Measurements from ENCODE around the gene TGM3.

TGM3 gene

DNA sequence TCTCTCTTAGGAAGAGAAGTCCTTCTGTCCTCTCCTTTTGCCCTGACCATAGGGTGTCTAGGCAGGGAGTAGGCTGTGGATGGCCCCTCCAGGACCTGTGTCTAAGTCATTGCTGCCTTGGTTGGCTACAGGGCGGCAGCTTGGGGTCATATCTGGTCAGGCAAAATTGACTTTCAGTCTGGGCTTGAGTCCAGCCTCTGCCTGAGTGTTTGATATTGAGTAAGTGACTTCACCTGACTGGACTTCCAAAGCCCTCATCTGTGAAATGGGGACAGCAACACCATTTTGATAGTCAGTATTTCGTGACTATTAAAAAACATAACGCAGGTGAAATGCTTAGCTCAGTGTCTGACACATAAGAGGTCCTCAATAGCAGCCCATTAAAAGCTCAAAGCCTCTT is 4.6 kb downstream of the TGM3 start:
- no peak for TF ChIP-seq SIN3A (IDR thresholded peaks at IDR 0.05; ENCODE audit: borderline replicate concordance, insufficient read depth, low read length)
- no peak for TF ChIP-seq TAF1 (IDR thresholded peaks at IDR 0.05; ENCODE audit: borderline replicate concordance, insufficient read depth, low read length)
- no peak for TF ChIP-seq FOXP2 (optimal IDR thresholded peaks at IDR 0.05; ENCODE audit: borderline replicate concordance, extremely low read depth, extremely low read length, insufficient read depth)
- TF ChIP-seq, protein P1, sequence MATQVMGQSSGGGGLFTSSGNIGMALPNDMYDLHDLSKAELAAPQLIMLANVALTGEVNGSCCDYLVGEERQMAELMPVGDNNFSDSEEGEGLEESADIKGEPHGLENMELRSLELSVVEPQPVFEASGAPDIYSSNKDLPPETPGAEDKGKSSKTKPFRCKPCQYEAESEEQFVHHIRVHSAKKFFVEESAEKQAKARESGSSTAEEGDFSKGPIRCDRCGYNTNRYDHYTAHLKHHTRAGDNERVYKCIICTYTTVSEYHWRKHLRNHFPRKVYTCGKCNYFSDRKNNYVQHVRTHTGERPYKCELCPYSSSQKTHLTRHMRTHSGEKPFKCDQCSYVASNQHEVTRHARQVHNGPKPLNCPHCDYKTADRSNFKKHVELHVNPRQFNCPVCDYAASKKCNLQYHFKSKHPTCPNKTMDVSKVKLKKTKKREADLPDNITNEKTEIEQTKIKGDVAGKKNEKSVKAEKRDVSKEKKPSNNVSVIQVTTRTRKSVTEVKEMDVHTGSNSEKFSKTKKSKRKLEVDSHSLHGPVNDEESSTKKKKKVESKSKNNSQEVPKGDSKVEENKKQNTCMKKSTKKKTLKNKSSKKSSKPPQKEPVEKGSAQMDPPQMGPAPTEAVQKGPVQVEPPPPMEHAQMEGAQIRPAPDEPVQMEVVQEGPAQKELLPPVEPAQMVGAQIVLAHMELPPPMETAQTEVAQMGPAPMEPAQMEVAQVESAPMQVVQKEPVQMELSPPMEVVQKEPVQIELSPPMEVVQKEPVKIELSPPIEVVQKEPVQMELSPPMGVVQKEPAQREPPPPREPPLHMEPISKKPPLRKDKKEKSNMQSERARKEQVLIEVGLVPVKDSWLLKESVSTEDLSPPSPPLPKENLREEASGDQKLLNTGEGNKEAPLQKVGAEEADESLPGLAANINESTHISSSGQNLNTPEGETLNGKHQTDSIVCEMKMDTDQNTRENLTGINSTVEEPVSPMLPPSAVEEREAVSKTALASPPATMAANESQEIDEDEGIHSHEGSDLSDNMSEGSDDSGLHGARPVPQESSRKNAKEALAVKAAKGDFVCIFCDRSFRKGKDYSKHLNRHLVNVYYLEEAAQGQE (IDR thresholded peaks at IDR 0.05; ENCODE audit: insufficient read depth in 1 of 2, low read depth in 2 of 2, low read length in 2 of 2): no peak
- no peak for TF ChIP-seq POLR2AphosphoS5 (IDR thresholded peaks at IDR 0.05; ENCODE audit: low read depth, low read length)

DNA sequence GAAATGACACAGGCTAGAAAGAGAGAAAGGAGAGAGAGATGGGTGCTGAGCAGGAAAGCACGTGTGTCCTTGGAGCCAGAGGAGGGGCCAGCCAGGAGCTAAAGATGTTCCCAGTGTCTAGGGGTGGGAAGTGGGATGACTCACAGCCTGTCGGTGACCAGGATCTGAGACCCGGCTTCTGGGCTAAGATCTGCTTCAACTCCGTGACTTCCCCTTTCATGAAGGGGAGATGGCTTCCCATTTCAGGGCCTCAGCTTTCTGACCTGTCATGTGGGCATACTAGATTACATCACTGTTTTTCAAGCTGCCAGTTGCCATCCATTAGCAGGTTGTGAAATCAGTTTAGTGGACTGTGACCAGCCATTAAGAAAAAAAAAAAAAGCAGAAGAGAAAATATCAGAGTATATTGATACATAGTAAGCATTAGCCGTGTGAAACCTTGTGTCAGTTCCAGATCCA is 5.4 kb downstream of the TGM3 start:
- TF ChIP-seq POLR2AphosphoS5 (IDR thresholded peaks at IDR 0.05; ENCODE audit: low read depth, low read length) (no peak), FOXP2 (optimal IDR thresholded peaks at IDR 0.05; ENCODE audit: borderline replicate concordance, extremely low read depth, extremely low read length, insufficient read depth) (no peak), SIN3A (IDR thresholded peaks at IDR 0.05; ENCODE audit: borderline replicate concordance, insufficient read depth, low read length) (no peak), TAF1 (IDR thresholded peaks at IDR 0.05; ENCODE audit: borderline replicate concordance, insufficient read depth, low read length) (no peak)
- TF ChIP-seq, protein P1 (IDR thresholded peaks at IDR 0.05; ENCODE audit: insufficient read depth in 1 of 2, low read depth in 2 of 2, low read length in 2 of 2): no peak

DNA sequence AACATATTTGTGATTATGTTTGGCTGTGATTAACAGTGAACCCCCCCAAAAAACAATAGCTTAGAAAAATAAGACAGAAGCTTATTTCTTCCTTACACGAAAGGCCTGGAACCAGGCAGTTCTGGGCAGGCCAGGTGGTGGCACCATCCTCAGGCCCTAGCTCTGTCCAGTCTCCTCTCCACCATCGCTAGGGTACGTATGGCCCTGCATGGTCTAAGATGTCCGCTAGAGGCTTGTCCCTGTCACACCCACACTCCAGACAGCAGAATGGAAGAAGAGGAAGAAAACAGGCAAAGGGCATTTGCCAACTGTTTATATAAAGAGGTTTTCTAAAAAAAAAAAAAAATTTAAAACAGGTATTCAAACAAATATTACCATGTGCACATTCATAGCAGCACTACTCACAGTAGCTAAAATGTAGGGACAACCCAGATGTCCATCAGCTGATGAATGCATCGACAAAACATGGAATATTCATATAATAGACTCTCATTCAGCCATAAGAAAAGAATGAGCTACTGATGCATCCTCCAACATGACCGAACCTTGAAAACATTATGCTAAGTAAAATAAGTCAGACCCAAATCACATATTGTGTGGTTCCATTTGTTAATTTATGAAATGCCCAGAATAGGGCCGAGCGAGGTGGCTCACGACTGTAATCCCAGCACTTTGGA is 6.7 kb downstream of the TGM3 start:
- TF ChIP-seq POLR2AphosphoS5 (IDR thresholded peaks at IDR 0.05; ENCODE audit: low read depth, low read length) (no peak), SIN3A (IDR thresholded peaks at IDR 0.05; ENCODE audit: borderline replicate concordance, insufficient read depth, low read length) (no peak), TAF1 (IDR thresholded peaks at IDR 0.05; ENCODE audit: borderline replicate concordance, insufficient read depth, low read length) (no peak), FOXP2 (optimal IDR thresholded peaks at IDR 0.05; ENCODE audit: borderline replicate concordance, extremely low read depth, extremely low read length, insufficient read depth) (no peak)
- TF ChIP-seq, protein P1 (IDR thresholded peaks at IDR 0.05; ENCODE audit: insufficient read depth in 1 of 2, low read depth in 2 of 2, low read length in 2 of 2): no peak

DNA sequence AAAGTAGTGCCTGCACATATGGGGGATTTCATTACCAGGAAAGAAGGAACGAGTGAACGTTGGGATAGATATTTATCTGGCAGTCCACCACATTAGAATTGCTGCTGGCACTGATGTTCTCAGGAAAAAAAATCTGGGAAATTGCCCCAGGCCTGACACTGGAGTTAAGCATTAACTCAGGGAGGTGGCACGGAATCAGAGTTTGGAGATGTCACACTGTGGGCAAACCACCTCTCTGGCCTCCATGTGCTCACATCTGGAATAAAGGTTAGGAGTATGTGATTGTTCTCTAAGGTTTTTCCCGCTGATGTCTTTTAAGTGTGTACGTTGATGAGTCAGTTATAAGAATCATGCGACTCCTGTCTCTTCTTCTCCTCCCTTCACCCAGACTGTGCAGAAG is 7.9 kb downstream of the TGM3 start:
- TF ChIP-seq, protein P1 (IDR thresholded peaks at IDR 0.05; ENCODE audit: insufficient read depth in 1 of 2, low read depth in 2 of 2, low read length in 2 of 2): no peak
- TF ChIP-seq POLR2AphosphoS5 (IDR thresholded peaks at IDR 0.05; ENCODE audit: low read depth, low read length) (no peak), SIN3A (IDR thresholded peaks at IDR 0.05; ENCODE audit: borderline replicate concordance, insufficient read depth, low read length) (no peak), FOXP2 (optimal IDR thresholded peaks at IDR 0.05; ENCODE audit: borderline replicate concordance, extremely low read depth, extremely low read length, insufficient read depth) (no peak), TAF1 (IDR thresholded peaks at IDR 0.05; ENCODE audit: borderline replicate concordance, insufficient read depth, low read length) (no peak)
